ENCODE data around the gene GDAP1L1. TPM values are rescaled to one million over a fixed set of nuclear protein-coding genes. Genes with fewer than 3 reads are reported as not detected.
A peak's percentile ranks its signal among the peaks of the same experiment; 100 is the strongest.

GDAP1L1 gene
- polyA plus RNA-seq (ENCODE audit: insufficient read length in 3 of 3), result under 1 TPM; 0.12 to 0.50 (median 0.24) TPM
- long read RNA-seq, donor 1, result 0 reads
- long read RNA-seq, donor 2, partial matches to known transcripts, result 0 of 1 reads
- long read RNA-seq, donor 2, other reads (novel, unspliced or antisense), result 0 of 1 reads
- long read RNA-seq, donor 3, result 0 reads
- long read RNA-seq, donor 4, result 0 reads
- long read RNA-seq, donor 5, result 0 reads
- long read RNA-seq, donor 6, result 0 reads
- long read RNA-seq, donor 7, partial matches to known transcripts, result 0 of 1 reads
- long read RNA-seq, donor 7, other reads (novel, unspliced or antisense), result 0 of 1 reads
- long read RNA-seq, donor 8, result 0 reads
- long read RNA-seq, donor 9, result 0 reads
- long read RNA-seq, donor 10, partial matches to known transcripts, result 0 of 1 reads
- long read RNA-seq, donor 10, other reads (novel, unspliced or antisense), result 0 of 1 reads
- long read RNA-seq, donor 11, partial matches to known transcripts, result 0 of 1 reads
- long read RNA-seq, donor 11, other reads (novel, unspliced or antisense), result 0 of 1 reads
- long read RNA-seq, donor 12, result 0 reads
- long read RNA-seq, donor 13, result 0 reads
- long read RNA-seq, donor 14, result 0 reads
- long read RNA-seq, donor 15, result 0 reads
- long read RNA-seq, donor 16, result 0 reads

DNA sequence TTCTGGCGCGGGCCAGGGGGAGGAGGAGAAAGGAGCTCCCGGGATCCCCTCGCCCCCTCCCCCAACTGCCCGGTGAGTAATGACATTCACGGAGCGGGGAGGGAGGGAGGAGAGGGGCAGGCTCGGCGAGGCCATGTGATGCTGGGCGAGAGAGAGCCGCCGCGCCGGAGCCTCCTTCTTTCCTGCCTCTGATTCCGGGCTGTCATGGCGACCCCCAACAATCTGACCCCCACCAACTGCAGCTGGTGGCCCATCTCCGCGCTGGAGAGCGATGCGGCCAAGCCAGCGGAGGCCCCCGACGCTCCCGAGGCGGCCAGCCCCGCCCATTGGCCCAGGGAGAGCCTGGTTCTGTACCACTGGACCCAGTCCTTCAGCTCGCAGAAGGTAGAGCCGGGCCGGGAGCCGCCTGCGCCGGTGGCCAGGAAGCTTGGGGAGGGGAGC is at the start of gene GDAP1L1:
GDAP1L1 (plus strand) TSS at position 178 of the 441 bp plus-strand sequence; CDS start at position 205, 27 bp downstream.
- DNase-seq (ENCODE audit: extremely low read depth in 1 of 11, low read depth in 9 of 11, low spot score in 4 of 11), result peak in 4 of 11 donors; percentile 0 to 16 (median 14)

- no peak for DNase-seq (ENCODE audit: extremely low read depth in 1 of 11, low read depth in 9 of 11, low spot score in 4 of 11)
These were observed 48.2 kb upstream of the GDAP1L1 start for GRCh38 chr20:44198872-44199271.

DNA sequence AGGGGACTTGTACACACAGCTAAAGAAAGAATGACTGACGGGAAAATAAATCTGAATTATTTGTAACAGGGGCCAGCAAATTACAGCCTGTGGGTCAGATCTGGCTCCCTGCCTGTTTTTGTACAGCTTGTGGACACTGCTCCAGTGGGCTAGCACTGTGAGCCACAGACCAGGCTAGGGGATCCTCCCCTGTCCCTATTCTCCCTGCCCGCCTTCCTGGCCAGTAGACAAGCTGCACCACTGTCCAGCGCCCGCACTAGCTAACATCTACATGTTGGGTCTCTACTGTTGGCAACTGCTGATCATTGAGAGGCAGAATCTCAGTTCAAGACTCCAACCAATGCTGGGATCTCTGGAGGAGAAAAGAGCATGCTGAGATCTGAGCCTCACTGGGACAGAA is 47.2 kb upstream of the GDAP1L1 start:
- DNase-seq (ENCODE audit: extremely low read depth in 1 of 11, low read depth in 9 of 11, low spot score in 4 of 11), result no peak

- no peak for DNase-seq (ENCODE audit: extremely low read depth in 1 of 11, low read depth in 9 of 11, low spot score in 4 of 11)
These were observed 46.7 kb upstream of the GDAP1L1 start for GRCh38 chr20:44200371-44200770.

DNA sequence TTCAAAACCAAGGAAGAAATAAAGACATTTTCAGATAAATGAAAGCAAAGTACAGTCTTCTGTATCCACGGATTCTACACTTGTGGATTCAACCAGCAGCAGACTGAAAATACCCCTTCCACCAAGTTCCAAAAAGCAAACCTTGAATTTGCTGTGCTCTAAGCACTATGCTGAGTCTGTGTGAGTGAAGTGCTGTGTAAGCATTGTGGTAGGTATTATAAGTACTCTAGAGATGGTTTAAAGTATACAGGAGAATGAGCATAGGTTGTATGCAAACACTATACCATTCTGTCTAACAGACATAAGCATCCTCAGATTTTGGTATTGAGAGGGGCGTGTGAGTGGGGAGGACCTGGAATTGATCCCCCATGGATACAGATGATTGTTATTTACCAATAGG is 46.1 kb upstream of the GDAP1L1 start:
- DNase-seq (ENCODE audit: extremely low read depth in 1 of 11, low read depth in 9 of 11, low spot score in 4 of 11), result no peak

GRCh38 chr20:44203161-44203560 is 43.9 kb upstream of the GDAP1L1 start:
- no peak for DNase-seq (ENCODE audit: extremely low read depth in 1 of 11, low read depth in 9 of 11, low spot score in 4 of 11)

DNA sequence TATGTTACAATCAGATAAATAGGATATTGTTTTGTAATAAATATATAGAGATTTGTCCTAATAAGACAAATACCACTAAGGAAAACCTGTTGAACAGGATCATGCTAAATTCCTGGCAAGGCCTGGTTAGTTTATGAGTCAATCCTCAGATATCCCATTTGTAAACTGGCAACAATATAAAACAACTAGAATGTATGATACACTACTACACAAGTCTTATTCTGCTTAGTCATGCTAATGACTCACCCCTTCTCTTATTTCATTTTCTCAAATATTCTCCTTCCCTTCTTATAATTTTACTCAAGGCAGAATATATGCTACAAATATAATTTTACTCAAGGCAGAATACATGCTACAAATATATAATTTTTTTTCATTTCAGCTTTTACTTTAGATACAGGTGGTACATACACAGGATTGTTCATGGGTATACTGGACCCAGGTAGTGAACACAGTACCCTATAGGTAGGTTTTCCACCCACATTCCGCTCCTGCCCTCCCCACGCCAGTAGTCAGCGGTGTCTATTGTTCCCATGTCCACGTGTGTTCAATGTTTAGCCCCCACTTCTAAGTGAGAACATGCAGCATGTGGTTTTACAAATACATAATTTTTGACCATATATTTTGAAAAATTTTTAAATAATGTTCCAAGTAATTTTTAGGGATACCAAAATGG is 42.8 kb upstream of the GDAP1L1 start:
- no peak for DNase-seq (ENCODE audit: extremely low read depth in 1 of 11, low read depth in 9 of 11, low spot score in 4 of 11)

DNA sequence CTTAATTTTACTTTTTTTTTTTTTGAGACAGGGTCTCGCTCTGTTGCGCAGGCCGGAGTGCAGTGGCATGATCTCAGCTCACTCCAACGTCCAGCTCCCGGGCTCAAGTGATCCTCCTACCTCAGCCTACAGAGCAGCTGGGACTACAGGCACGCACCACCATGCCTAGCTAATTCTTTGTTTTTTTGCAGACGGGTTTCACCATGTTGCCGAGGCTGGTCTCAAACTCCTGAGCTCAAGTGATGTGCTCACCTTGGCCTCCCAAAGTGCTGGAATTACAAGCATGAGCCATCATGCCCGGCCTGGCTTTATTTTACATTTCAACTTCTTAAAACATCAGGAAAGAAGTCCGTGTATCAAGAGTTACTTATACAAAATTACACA is 42.3 kb upstream of the GDAP1L1 start:
- DNase-seq (ENCODE audit: extremely low read depth in 1 of 11, low read depth in 9 of 11, low spot score in 4 of 11), result no peak

GRCh38 chr20:44206132-44206531 is 41.0 kb upstream of the GDAP1L1 start:
- DNase-seq (ENCODE audit: extremely low read depth in 1 of 11, low read depth in 9 of 11, low spot score in 4 of 11), result no peak

- DNase-seq (ENCODE audit: extremely low read depth in 1 of 11, low read depth in 9 of 11, low spot score in 4 of 11), result no peak
These were observed 39.9 kb upstream of the GDAP1L1 start for GRCh38 chr20:44207126-44207723.

DNA sequence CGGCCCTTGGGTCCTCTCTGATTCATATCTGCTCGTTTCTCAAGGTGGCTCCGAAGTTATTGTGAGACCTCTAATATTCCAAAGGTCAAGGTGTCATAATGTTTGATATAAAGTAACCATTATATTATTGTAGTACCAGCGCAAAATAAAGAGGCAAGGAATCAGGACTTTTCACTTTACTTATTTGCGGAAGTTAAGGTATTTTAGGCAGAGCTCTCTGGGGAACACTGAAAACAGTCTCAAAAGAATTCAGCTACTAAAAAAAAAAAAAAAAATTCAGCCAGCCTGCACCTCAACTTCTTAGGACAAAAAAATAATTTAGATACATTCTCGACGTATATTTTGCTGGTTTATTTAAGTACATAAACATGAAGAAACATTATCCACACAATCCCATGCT is 38.9 kb upstream of the GDAP1L1 start:
- no peak for DNase-seq (ENCODE audit: extremely low read depth in 1 of 11, low read depth in 9 of 11, low spot score in 4 of 11)

- DNase-seq (ENCODE audit: extremely low read depth in 1 of 11, low read depth in 9 of 11, low spot score in 4 of 11), result no peak
These were observed 38.3 kb upstream of the GDAP1L1 start for GRCh38 chr20:44208770-44209169.

DNA sequence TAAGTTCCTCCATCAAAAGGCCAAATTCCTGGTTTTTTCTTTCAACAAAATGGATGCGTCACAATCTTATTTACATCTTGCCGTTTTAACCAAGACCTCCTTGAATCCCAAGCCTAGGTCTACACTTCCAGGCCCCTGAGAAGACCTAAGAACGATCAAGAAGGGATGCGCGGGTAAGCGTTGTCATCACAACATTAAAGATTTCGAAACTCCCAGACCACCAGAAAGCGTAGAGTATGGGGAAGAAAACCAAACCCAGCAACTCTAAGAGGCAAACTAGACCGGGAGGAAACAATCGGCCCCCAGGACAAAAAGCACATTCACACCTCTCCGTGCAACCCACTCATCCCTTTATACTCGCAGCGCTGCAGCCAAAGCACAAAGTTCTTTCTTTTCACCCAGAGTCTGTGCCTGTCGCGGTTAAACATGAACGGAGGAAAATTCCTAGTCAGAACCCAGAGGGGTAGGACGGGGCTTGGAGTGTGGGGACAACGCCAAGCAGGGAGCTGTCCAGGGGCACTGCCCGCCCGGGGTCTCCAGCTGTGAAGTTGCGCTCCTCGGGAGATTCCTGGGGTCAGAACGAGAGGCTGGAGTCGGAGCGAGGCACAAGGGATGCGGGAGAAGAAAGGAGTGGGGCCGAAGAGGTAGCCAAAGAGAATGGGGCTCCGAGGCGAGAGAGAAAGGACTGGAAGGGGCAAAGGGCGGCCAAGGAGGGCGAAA is 37.3 kb upstream of the GDAP1L1 start:
- DNase-seq (ENCODE audit: extremely low read depth in 1 of 11, low read depth in 9 of 11, low spot score in 4 of 11), result peak in 2 of 11 donors; percentile 12 to 23

- peak; percentile 90 to 96 (median 95) for DNase-seq (ENCODE audit: extremely low read depth in 1 of 11, low read depth in 9 of 11, low spot score in 4 of 11)
These were observed 36.5 kb upstream of the GDAP1L1 start, which contains the start of gene OSER1 for GRCh38 chr20:44210406-44211176. OSER1 (minus strand) TSS chr20:44210771; CDS start chr20:44206957, 3,814 bp downstream.

GRCh38 chr20:44211177-44212039 is 35.7 kb upstream of the GDAP1L1 start:
- peak in 1 of 11 donors; percentile 14 for DNase-seq (ENCODE audit: extremely low read depth in 1 of 11, low read depth in 9 of 11, low spot score in 4 of 11)

DNA sequence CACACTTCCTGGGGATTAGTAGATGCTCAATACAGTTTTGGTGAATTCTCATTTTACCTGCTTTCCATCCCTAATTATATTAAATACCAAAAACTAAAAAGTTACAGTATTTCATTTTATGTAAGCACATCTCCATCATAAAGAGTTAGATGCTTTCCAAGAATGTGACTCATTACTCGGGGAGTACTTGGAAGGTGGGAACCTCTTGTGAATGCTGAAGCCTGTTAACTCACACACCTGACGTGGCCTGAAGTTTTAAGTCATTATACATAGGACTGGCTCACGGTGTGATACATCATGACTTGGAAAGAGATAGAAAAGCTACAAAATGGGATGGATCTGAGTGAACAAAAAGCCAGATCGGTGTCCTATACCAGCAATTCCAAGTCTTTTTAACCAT is 34.3 kb upstream of the GDAP1L1 start:
- DNase-seq (ENCODE audit: extremely low read depth in 1 of 11, low read depth in 9 of 11, low spot score in 4 of 11), result no peak

DNA sequence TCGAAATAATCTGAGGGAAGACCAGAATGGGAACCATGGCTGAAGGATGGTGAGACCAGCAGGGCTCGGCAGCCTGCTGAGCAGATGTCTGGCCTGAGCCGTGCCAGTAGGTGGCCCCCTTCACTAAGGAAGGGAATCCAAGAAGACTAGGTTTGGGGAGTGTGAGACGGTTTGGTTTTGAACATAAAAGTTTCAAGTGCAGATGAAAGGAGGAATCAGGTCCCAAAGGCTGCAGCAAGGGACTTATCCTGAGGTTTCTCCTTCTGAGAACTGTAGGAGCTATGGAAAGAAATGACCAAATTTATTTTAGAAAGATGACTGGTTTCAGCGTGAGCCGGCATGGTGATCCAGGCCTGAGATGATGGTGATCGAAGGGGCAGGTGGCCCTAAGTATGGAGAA is 32.0 kb upstream of the GDAP1L1 start:
- peak in 8 of 11 donors; percentile 29 to 49 (median 41) for DNase-seq (ENCODE audit: extremely low read depth in 1 of 11, low read depth in 9 of 11, low spot score in 4 of 11)
